GM19035 (cell line): ENCODE results near the gene MGAT3.

Experiments used
- ATAC-seq: cut with Tn5 transposase; IDR thresholded peaks from one replicate; pipeline ENCODE4 v1.9.1; 2021; ENCODE audit not compliant: unreplicated experiment

MGAT3 gene

GRCh38 chr22:39449708-39450107 is 7.1 kb upstream of the MGAT3 start:
- no peak for ATAC-seq

- no peak for ATAC-seq
Observed at GRCh38 chr22:39450258-39450955, 6.4 kb upstream of the MGAT3 start.

- no peak for ATAC-seq
Observed at GRCh38 chr22:39452740-39453040, 4.1 kb upstream of the MGAT3 start.

GRCh38 chr22:39453765-39454378 is 2.9 kb upstream of the MGAT3 start:
- no peak for ATAC-seq

- ATAC-seq, result no peak
Observed at GRCh38 chr22:39454385-39454871, 2.4 kb upstream of the MGAT3 start.

GRCh38 chr22:39457198-39457555 is 365 bp downstream of the MGAT3 start:
- no peak for ATAC-seq

- ATAC-seq, result no peak
Observed at GRCh38 chr22:39457556-39458443, 988 bp downstream of the MGAT3 start.

GRCh38 chr22:39458444-39459083 is 1.8 kb downstream of the MGAT3 start:
- no peak for ATAC-seq

GRCh38 chr22:39459681-39460080 is 2.9 kb downstream of the MGAT3 start:
- no peak for ATAC-seq

- ATAC-seq, result no peak
Observed at GRCh38 chr22:39462443-39463221, 5.8 kb downstream of the MGAT3 start.

- ATAC-seq, result no peak
Observed at GRCh38 chr22:39463277-39463676, 6.5 kb downstream of the MGAT3 start.

GRCh38 chr22:39463931-39464390 is 7.1 kb downstream of the MGAT3 start:
- no peak for ATAC-seq

- ATAC-seq, result no peak
Observed at GRCh38 chr22:39466228-39467006, 9.6 kb downstream of the MGAT3 start.

- ATAC-seq, result no peak
Observed at GRCh38 chr22:39467390-39467895, 10.6 kb downstream of the MGAT3 start.

GRCh38 chr22:39468487-39469325 is 11.9 kb downstream of the MGAT3 start:
- no peak for ATAC-seq

GRCh38 chr22:39469326-39469680 is 12.5 kb downstream of the MGAT3 start:
- no peak for ATAC-seq

GRCh38 chr22:39469681-39470450 is 13.1 kb downstream of the MGAT3 start:
- ATAC-seq, result no peak
